K562 (cell line): ENCODE data around the gene SLC2A6.

ENCODE experiments used
- CBX5 ChIP-seq: IDR thresholded peaks from 2 replicates; pipeline ENCODE4 v1.6.1; 2014; ENCODE audit warnings: low read depth, borderline replicate concordance
- CREB1 ChIP-seq, 2 experiments: sonication (generic) in 1 of 2; formaldehyde crosslinking in 1 of 2; IDR thresholded peaks; 2 replicates each; pipeline versions ENCODE4 v1.6.1 to v1.8.0; 2012 to 2022; ENCODE audit warnings: inconsistent platforms in 1 of 2, mild to moderate bottlenecking in 1 of 2, missing genetic modification reagents in 1 of 2, moderate library complexity in 1 of 2
- CTCF ChIP-seq, 3 experiments: IDR thresholded peaks in 2 of 3; conservative IDR thresholded peaks in 1 of 3; 2 replicates each; pipeline ENCODE4 v1.5.1; 2011 to 2012; ENCODE audit warnings: low read length in 3 of 3, mild to moderate bottlenecking in 3 of 3, control low read depth in 2 of 3, improper control_type of control experiment in 1 of 3, inconsistent platforms in 1 of 3, low read depth in 1 of 3, mixed read lengths in 1 of 3, moderate library complexity in 1 of 3; ENCODE audit not compliant: insufficient read depth in 2 of 3
- EP300 ChIP-seq: IDR thresholded peaks from 2 replicates; pipeline ENCODE4 v1.6.1; 2012; ENCODE audit warnings: low read length, improper control_type of control experiment
- EZH2 ChIP-seq: IDR thresholded peaks from 2 replicates; pipeline ENCODE4 v1.6.1; 2012; ENCODE audit warnings: low read depth, mild to moderate bottlenecking, inconsistent platforms, low read length, borderline replicate concordance
- FOXJ3 ChIP-seq: sonication (generic); formaldehyde crosslinking; IDR thresholded peaks from 2 replicates; pipeline ENCODE4 v1.4.0; 2020; ENCODE audit warnings: mild to moderate bottlenecking, missing genetic modification reagents
- KLF1 ChIP-seq: fragments of 450-650 bp; IDR thresholded peaks from 2 replicates; pipeline ENCODE4 v1.6.1; 2016; ENCODE audit warnings: missing genetic modification characterization, missing compliant biosample characterization
- MCM3 ChIP-seq: fragments of 450-650 bp; IDR thresholded peaks from 2 replicates; pipeline ENCODE4 v1.6.1; 2016
- MYC ChIP-seq, 2 experiments: fragments of 250-450 bp in 1 of 2; sonication (Bioruptor Pico) in 1 of 2; IDR thresholded peaks; 2 replicates each; pipeline versions ENCODE4 v1.5.1 to v1.6.1; 2012 to 2021; ENCODE audit warnings: low read depth in 2 of 2, borderline replicate concordance in 1 of 2, improper control_type of control experiment in 1 of 2, low read length in 1 of 2, mild to moderate bottlenecking in 1 of 2, moderate library complexity in 1 of 2
- PATZ1 ChIP-seq: fragments of 250-450 bp; sonication (Bioruptor Pico); IDR thresholded peaks from 2 replicates; pipeline ENCODE4 v1.5.0; 2020; ENCODE audit warnings: mild to moderate bottlenecking, borderline replicate concordance
- PML ChIP-seq: IDR thresholded peaks from 2 replicates; pipeline ENCODE4 v1.6.1; 2012; ENCODE audit warnings: low read length, inconsistent platforms
- SMARCE1 ChIP-seq: fragments of 450-650 bp; IDR thresholded peaks from 2 replicates; pipeline ENCODE4 v1.7.1; 2016; ENCODE audit warnings: mild to moderate bottlenecking
- ZNF263 ChIP-seq: sonication (generic); formaldehyde crosslinking; IDR thresholded peaks from 2 replicates; pipeline ENCODE4 v1.8.0; 2022; ENCODE audit warnings: mild to moderate bottlenecking, missing genetic modification reagents, borderline replicate concordance

- TF ChIP-seq EP300, result no peak
- no peak for TF ChIP-seq CREB1 (IDR thresholded peaks at IDR 0.05)
- no peak for TF ChIP-seq CREB1 (CRISPR knock-in tag; IDR thresholded peaks at IDR 0.05)
- TF ChIP-seq SMARCE1, result no peak
- TF ChIP-seq MYC (IDR thresholded peaks at IDR 0.05; ENCODE audit: low read depth, low read length), result no peak
- TF ChIP-seq MYC (CRISPR knock-in tag; IDR thresholded peaks at IDR 0.05; ENCODE audit: borderline replicate concordance, low read depth), result no peak
- TF ChIP-seq FOXJ3, result no peak
- TF ChIP-seq CTCF (IDR thresholded peaks at IDR 0.05 in 2 of 3, conservative IDR thresholded peaks at IDR 0.05 in 1 of 3; ENCODE audit: insufficient read depth in 2 of 3, low read depth in 1 of 3, low read length in 3 of 3), result no peak
- TF ChIP-seq PML, result no peak
- TF ChIP-seq ZNF263 (CRISPR knock-in tag), result no peak
- TF ChIP-seq CBX5, result no peak
- no peak for TF ChIP-seq EZH2
- no peak for TF ChIP-seq MCM3
- TF ChIP-seq KLF1 (tag), result no peak
- TF ChIP-seq PATZ1 (CRISPR knock-in tag), result no peak
Observed at GRCh38 chr9:133463864-133464615, 14.9 kb downstream of the SLC2A6 start.
